Eye (tissue), 1 donor: ENCODE data around the gene ATG4B.

Experiments
- DNase-seq: peaks from one replicate; pipeline ENCODE4 v3.0.0-alpha.2; 2015

Gene ATG4B

DNA sequence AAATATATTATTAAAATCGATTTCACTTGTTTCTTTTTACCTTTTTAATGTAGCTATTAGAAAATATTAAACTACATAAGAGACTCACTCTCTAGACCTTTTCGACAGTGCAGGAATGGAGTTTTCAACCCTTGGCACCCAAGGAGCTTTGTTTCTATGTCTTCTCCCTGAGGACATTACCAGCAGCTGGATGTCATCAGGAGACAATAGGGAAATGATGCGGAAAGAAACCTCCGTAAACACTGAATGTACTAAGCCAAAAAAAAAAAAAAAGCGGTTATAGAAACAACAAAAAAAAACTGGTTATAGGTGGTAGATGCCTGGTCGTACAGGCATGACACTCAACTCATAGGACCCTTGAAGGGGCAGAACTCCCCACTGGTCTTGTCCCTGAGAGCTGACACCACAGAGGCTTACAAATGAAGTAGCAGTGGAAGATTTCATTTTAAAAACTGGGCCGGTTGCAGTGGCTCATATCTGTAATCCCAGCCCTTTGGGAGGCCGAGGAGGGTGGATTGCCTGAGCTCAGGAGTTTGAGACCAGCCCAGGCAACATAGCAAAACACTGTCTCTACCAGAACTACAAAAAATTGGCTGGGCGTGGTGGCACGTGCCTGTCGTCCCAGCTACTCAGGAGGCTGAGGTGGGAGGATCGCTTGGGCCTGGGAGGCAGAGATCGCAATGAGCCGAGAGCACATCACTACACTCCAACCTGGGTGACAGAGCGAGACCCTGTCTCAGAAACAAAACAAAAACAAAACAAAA lies 24.3 kb upstream of the ATG4B start:
- peak; percentile 63 for DNase-seq

DNA sequence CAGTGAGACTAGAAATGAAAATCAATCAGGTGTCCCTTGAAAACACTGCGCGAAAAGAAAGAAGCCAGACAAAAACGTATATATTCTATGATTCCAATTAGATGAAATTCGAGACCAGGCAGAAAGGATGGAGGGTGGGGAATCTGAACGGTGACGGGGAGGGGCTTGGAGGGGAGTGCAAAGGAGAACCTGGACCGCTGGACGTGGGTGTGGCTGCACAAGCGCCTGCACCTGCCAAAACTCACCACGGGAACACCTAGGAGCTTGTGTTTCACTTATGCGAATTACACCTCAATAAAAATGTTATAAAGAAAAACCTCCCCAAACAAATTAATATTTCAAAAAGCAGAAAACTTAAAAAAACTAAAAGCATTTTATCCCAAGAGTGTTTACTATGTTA lies 22.5 kb upstream of the ATG4B start:
- no peak for DNase-seq

DNA sequence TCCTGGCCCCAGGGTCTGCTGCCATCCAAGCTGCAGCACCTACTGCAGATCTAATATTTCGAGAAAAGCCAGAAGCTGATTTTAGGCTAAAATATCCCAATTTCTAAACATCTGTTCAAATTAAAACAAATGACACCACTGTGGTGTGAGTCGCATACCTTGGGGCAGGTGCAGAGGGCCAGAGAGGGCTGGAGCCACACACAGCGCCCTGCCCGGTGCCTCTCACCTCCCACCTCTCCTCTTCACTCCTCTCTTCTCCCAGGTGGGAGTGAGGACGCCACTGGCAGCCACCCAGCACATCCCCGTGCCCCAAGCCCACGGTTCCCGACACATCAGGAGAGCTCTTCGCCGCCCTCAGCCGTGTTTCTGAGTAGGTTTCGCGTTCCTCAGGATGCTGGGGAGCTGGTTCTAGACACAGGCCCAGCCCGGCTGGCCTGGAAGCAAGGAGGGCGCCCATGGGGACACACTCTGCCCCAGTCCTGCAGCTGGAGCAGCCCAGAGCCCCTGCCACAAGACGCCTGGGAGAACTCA lies 21.9 kb upstream of the ATG4B start:
- DNase-seq: no peak

DNA sequence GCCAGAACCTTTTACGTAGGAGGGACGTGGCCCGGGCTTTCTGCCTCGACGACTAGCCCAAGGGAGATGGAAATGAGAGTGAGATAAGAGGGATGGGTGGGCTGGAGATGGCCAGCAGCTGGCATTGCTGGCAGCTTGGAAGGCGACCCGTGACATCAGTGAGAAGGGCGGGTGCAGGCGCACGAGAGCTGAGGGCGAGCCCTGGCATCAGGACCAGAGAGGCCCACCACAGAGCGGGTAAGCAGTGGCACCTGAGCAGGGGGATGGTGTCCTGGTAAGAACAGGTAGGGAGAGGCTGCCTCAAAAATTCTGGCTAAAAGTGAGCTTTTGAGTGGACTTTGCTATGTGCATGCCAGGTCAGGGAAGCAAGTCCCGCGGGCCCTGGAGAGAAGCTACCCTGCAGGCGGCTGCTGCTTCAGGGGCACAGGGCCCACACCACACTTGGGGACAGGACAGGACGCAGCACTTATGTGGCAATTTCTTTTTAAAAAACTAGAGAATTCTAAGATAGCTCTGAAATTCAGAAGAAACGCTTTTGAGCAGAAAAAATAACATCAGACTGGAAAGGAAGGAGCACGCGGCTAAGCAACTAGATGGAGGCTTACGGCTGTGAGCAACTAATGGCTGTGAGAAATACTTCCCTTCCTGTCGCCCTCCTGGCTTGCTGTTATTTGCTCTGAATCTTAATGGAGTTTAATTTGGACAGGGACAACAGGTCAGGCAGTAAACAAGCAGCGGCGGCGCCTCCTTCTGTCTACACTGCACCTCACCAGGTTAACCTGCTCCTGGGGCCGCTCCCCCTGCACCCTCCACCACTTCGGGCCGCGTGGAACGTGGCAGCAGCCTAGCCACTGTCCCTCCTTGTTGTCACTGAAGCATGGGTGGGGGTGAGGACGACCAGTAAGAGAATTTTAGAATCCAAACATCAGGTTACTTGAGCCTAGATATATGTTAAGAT lies 21.0 kb upstream of the ATG4B start:
- no peak for DNase-seq

DNA sequence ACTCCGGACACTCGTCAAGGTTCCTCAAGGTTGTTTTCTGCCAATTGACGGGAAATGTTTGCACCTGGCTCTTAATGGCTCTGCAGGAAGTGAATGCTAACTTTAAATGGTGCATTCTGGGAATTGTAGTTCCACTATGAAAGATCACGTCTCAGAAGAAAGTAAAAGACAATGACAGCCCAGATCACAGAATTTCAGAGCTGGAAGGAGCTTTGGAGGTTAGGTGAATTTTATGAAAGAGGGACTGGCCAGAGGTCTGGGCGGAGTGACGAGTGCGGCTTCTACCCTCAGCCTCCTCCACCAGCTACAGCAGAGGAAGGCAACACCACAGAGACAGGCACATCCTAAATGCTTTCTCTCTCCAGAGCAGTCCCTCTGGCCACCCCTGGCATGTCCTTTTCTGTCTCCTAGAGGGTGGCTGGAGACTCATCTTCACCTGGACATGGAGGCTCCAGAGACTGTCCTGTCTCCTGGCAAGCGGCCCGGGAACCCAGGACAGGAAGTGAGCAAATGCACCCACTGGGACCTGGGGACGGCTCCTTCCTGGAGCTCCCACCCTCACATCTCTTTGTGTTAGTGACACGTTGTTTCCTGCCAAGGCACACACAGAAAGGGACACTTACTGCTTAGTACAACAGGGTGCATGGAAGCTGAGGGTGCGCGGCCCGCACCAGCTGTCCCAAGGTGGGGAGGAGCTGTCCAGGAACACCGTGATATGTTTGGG lies 19.9 kb upstream of the ATG4B start:
- DNase-seq: peak; percentile 48

DNA sequence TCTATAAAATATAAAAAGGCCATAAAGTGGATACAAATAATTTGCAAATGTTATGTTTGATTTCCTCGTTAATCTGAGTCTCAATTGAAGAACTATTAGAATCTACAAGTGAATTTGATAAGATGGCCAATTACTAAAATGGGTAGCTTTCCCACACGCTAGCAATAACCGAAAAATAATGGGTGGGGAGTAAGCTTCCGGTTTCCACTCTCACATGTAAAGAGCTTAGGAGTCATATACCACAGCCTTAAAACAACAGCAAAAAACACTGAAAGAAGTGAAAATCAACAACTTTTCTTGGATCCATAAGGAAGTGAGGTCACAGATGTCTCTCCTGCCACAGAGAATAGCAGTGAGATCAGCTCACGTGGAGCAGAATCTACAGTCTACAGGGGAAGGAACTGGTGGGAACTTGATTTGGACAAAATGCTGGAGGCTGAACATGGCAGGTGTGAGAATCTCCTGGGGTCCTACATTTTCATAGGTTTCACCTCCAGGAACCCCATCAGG lies 19.1 kb upstream of the ATG4B start:
- DNase-seq: no peak

DNA sequence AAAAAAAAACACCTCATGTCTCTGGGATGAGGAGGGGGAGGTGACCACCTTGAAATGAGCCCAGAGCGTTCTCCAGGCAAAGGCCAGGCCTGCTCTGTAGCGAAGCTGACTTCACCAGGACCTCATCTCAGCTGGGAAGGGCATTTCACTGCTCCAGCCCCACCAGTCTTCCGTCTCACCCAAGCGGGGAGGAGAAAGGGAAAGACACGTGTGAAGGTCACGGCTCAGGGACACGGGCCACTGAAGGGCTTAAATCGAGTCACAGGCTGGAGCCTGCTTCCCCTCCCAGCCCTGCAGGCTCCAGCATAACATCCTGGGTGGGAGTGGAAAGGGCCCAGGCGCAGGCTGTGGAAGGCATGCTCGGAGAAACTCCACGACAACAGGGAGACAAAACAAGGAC lies 18.7 kb upstream of the ATG4B start:
- DNase-seq: no peak

DNA sequence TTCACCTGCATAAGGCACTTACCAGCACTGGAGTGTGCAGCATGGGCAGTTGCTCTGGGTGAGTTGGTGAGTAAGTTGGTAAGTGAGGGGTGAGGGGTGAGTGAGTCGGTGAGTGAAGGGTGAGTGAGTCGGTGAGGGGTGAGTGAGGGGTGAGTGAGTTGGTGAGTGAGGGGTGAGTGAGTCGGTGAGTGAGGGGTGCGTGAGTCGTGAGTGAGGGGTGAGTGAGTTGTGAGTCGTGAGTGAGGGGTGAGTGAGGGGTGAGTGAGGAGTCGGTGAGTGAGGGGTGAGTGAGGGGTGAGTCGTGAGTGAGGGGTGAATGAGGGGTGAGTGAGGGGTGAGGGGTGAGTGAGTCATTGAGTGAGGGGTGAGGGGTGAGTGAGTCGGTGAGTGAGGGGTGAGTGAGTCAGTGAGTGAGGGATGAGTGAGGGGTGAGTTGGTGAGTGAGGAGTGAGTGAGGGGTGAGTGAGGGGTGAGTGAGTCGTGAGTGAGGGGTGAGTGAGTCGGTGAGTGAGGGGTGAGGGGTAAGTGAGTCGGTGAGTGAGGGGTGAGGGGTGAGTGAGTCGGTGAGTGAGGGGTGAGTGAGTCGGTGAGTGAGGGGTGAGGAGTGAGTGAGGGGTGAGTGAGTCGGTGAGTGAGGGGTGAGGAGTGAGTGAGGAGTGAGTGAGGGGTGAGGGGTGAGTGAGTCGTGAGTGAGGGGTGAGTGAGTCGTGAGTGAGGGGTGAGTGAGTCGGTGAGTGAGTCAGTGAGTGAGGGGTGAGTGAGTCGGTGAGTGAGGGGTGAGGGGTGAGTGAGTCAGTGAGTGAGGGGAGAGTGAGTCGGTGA lies 17.7 kb upstream of the ATG4B start:
- no peak for DNase-seq

DNA sequence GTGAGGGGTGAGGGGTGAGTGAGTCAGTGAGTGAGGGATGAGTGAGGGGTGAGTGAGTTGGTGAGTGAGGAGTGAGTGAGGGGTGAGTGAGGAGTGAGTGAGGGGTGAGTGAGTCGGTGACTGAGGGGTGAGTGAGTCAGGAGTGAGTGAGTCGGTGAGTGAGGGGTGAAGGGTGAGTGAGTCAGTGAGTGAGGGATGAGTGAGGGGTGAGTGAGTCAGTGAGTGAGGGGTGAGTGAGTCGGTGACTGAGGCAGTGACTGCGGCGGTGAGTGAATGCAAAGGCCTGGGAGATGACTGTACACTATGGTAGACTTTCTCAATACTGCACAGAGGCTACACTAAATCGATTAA lies 17.1 kb upstream of the ATG4B start:
- DNase-seq: no peak

DNA sequence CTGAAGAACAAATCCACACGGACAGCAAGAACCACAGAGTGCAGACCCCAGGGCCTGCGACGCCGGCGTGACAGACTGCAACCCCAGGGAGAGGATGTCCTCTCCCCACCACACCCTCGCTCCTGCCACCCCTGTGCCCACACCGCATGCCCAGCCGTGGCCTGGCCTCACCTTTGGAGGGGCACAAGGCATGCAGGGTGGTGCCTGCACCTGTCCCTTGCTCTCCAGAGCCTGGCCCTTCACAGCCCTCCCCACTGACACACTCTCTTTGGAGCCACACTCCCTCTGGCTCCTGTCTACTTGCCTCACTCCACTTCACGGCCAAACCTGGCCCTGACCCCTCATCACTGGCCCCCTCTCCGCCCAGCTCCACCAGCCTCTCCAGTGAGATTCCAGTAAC lies 9.8 kb upstream of the ATG4B start:
- DNase-seq: no peak

DNA sequence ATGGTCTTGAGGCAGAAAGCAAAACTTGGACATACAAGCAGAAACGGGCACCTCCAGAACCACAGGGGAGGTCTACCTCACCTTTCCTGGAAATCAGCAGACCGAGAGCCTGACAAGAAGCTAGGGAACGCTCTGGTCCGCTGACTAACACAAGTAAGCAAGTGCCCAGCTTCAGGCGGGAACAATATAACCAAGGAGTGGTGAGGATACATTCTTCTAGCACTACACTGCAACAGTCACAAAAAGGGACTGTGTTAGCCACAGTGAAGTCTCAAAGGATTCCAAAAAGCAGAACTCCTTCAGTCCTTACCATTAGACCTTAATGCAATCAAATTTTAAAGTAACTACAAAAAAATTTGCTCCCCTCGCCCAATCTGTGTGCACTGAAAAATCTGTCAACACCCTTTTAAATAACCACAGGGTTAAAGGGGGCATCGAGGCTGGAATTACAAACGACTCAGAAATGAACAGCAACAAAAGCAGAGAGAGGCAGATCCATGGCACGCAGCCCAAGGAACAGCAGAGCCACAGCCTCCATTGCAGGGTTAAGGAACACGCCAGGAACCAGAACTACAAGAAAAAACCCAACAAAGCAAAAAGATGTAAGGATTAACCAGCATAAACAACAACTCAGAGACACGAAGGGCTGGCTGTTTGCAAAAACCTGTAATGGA lies 7.6 kb upstream of the ATG4B start:
- no peak for DNase-seq

DNA sequence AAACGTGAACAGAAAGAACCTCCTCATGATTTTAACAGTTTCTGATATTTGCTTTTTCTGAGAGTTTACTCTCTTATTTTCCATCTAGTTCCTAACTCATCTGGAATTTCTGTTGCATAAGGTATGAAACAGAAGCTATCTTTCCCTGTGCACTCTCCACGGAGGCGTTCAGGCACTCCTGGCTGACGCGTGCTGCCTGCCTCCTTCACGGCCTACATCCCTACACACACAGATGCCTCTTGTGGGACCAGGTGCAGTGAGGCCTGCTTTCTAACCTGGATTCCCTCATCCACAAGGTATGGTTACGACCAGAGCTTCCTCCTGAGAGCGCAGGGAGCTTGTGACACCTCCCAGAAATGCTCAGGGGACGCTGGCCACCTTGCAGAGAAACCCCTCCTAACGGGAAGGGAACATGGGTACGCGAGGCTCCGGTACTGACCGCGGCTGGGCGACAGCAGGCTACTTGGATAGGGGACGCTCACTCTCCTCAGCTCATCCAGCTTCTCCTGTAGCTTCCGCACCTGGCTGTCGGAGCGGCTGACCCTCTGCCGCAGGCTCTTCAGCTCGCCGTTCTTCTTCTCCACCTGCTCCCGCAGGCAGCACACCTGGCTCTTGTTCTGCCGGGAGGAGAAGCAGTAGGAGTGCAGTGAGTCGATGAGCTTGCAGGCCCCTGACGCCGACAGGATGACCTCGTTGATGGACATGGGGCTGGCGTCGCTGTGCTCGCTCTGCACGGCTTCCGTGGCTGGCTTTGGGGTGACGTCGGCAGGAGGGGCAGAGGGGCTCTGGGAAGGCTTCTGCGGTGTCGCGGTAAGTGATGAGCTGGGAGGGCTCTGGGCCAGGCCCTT lies 4.8 kb upstream of the ATG4B start:
- no peak for DNase-seq

DNA sequence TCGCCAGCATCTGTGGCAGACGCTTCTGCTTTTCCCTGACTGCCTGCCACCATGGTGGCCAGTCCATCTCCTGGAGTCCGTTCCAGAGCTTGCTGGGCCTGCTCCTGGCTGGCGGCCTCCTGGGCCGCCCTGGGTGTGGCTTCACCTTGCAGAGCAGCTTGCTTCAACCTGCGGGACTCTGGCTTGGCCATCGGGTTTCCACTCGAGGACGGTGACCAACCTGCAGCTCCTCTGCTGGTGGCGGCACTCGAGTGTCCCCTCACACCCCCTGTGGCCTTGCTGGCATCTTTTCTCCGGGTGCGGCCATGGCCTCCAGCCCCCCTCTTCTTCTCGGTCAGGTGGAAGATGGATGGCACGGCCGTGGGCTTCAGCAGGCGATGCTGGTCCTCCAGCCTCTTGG lies 3.9 kb upstream of the ATG4B start:
- no peak for DNase-seq

DNA sequence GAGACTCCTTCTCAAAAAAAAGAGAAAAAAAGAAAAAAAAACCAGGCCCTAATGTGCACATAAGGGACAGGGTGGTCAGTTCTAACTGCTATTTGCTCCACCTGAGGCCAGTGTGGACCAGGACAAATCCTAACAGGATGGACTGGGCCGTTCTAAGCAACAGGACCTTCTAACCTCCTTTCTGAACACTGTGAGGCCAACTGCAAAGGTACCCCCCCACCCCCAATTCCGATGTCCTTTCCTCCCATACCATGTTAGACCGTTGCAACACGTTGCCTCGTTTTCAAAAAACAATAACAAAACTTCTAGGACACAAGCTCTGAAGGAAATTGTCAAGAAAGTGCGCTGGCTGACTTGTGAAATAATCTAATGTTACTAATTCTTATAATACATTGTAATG lies 1.7 kb upstream of the ATG4B start:
- peak; percentile 14 for DNase-seq

DNA sequence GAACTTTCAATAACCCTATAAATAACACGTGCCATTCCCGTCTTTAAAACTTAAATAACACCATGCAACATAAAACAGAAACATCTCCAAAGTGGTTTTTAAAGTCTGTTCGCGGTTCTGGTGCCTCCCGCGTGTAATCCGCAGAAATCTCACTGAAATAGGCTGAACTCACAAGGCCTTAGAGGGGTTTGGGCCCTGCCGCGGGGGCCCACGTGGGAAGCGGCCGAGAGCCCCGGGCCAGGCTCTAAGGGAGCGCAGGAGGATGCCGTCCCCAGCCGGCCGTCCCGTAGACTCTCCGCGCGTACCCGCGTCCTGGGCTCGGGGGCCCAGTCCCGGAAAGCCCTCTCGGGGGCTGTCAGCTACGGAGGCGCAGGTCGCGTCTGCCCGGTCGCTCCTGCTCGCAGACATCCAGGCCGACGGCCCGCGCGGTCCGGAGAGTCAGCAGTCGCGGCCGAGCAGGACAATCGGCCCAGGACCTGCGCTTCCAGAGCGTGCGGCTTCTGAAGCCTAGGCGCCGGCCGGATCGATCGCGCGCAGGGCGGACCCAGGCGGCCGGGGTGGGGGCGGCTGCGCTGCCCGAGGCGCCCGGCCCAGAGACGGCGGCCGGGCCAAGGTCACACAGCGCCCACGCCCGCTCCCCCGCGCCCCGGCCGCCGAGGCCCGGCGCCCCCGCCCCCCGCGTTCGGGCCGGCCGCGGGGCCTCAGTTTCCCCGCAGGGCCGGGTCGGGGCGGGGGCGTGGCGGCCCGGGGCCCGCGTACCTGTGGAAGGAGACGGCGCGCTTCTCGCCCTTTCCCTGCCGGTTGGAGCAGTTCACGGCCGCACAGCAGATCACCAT lies 1.1 kb upstream of the ATG4B start:
- peak; percentile 65 for DNase-seq

DNA sequence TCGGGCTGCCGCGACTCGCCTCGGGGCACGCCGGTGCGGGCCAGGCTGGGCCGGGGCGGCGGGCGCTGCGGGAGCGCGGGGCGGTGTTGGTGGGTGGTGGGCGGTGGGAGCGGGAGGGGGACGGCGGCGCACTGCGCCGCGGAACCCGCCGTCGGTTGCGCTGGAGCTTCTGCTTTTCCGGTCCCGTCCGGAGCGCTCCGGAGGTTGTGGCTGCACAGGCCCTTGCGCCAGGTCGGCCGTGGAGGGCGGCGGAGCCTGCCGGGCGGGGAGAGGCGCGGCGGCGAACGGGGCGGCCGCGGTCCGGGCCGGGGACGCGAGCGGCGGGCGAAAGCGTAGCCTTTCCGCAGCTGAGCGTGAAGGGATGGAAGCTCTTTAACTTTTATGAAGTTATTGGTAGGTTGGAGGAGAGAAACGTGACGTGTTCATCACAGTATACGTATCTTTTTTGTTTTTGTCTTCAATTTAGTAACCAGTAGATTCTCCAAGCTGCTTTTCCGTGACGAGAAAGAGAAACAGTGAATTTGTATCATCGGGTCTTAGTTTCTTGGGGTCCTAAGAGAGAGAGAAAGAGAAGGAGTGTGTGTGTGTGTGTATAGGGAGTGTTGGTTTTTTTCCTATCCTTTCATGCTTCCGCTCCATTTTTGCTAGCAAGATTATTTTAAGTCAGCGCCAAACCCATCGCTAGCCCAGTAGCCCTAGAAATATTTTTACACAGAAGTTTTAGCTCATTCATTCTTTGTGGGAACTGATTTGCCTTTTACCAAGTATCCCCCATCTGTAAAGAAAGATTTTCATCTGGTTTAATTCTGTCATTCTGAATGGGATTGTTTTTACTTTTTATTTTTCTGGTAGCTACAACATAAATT lies 535 bp downstream of the ATG4B start:
- peak; percentile 44 for DNase-seq

DNA sequence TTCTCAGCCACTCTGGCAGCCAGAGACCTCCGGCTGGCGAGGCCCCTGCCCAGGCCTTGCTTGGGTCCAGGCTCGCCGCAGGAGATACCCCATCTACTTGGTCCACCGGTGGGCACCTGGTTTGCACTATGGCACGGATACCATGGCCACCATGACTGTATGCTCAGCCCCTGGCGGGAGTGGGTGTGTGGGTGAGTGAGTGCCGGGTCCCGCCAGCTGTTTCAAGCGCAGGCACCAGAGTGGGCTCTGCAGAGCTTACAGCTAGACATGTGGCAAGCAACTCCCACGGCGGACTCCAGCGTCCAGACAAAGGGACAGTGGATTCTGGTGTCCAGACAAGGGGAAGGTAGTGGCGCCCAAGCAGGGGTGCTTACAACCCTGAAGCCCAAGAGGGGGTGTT lies 1.4 kb downstream of the ATG4B start:
- DNase-seq: no peak

DNA sequence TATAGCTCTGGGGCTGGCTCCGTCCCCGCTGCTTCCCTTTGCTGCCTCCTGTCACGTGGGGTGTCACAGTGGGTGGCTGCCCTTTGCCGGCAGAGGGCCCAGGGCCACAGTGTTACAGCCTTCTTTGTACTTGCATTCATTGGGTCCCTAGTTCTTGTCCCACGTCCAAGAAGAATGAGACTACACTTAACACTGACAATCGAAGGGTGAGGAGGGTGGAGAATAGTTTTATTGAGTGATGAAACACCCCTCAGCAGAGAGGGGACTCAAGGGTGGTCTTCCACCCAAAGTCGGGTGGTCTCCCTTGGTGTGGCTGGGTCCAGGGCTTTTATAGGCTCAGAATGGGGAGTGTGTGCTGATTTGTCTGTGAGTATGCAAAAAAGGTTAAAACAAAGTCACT lies 1.9 kb downstream of the ATG4B start:
- DNase-seq: no peak
